Thoracic aorta (tissue), 2 donors: Measurements from ENCODE around the gene NID1. TPM values are rescaled to one million over a fixed set of nuclear protein-coding genes. Genes with fewer than 3 reads are reported as not detected.
A peak's percentile ranks its signal among the peaks of the same experiment; 100 is the strongest.
"Not testable (repeated sequence)": the region's sequence is repeated elsewhere in the genome, so short reads cannot be mapped to it uniquely, and the experiment has no call there.

ENCODE experiments used
- ATAC-seq: fragments of 150-250 bp; one replicate; pipeline ENCODE4 v1.8.0; 2017; ENCODE audit warnings: low read depth; ENCODE audit not compliant: insufficient number of reproducible peaks, low FRiP score
- DNase-seq: peaks from one replicate; pipeline ENCODE4 v3.0.0-alpha.2; 2020; ENCODE audit warnings: low spot score
- H3K27ac ChIP-seq, 2 donors: fragments of 200-600 bp; sonication (generic); 1 replicate in 1 of 2; 2 replicates in 1 of 2; pipeline ENCODE4 v1.5.1; 2016; ENCODE audit warnings: mild to moderate bottlenecking in 2 of 2, moderate library complexity in 2 of 2
- H3K27me3 ChIP-seq: fragments of 200-600 bp; sonication (generic); replicated peaks from 2 replicates; pipeline ENCODE4 v1.6.0; 2016; ENCODE audit warnings: mild to moderate bottlenecking; ENCODE audit not compliant: insufficient read depth
- H3K36me3 ChIP-seq: fragments of 200-600 bp; sonication (generic); one replicate; pipeline ENCODE4 v1.5.1; 2016
- H3K4me1 ChIP-seq, 2 donors: fragments of 200-600 bp; sonication (generic); 1 replicate in 1 of 2; 2 replicates in 1 of 2; pipeline versions ENCODE4 v1.5.1 to v1.6.0; 2016; ENCODE audit warnings: low read depth in 2 of 2, mild to moderate bottlenecking in 1 of 2; ENCODE audit not compliant: control insufficient read depth in 1 of 2
- H3K4me3 ChIP-seq: fragments of 200-600 bp; sonication (generic); 2 replicates; pipeline ENCODE4 v1.5.1; 2016; ENCODE audit warnings: mild to moderate bottlenecking
- H3K9me3 ChIP-seq: fragments of 200-600 bp; sonication (generic); 2 replicates; pipeline ENCODE4 v1.5.1; 2016
- CTCF ChIP-seq: fragments of 200-600 bp; sonication (generic); IDR thresholded peaks from one replicate; pipeline ENCODE4 v1.5.1; 2019; ENCODE audit warnings: antibody characterized with exemption
- total RNA-seq, 2 donors: library from RNA; depleted of rRNA; stranded (reverse); fragments of >200 nt; gene quantifications; one replicate each; pipeline versions ENCODE4 v1.1.0 to v1.2.3, GENCODE V29; 2016

The NID1 gene
- total RNA-seq, 2 donors from 2014 or later: 82.4 to 95.5 TPM

GRCh38 chr1:235971571-235972310, 93.1 kb downstream of the NID1 start:
- TF ChIP-seq CTCF: peak; percentile 82
- H3K27me3 ChIP-seq: no peaks in the 10 kb centered on the region
- DNase-seq (peak; percentile 79), ATAC-seq (peak; percentile 93)
- peak overlapping the region; percentile 67 for H3K4me3 ChIP-seq
- peaks cover 9 to 15% of the 10 kb centered on the region in 2 donors for H3K4me1 ChIP-seq
- H3K36me3 ChIP-seq: peaks cover under 1% of the 10 kb centered on the region
- H3K27ac ChIP-seq: peak overlapping the region; percentile 86 to 94
- H3K9me3 ChIP-seq: no peaks in the 10 kb centered on the region

DNA sequence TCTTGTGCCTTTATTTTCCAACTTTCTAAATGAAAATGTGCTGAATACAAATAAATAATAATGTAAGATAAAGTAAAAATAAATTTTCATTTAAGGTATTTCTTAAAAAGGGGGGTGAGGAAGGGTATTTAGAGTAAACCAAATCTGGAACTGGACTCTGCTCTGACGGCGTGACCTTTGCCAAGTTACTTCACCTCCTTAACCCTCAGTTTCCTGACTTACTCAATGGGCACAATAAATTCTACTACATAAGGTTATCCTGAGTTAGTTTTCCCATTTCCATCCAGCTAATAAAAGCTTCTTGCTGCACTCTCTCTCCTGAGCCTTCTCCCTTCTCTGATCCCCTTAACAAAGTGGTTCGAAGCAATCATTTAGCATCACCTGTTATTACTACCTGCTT, 93.9 kb downstream of the NID1 start:
- no peak for TF ChIP-seq CTCF
- no peak for DNase-seq
- no peak for ATAC-seq
- Histone ChIP-seq H3K4me3 (peak overlapping the region; percentile 67), H3K36me3 (no peaks in the 10 kb centered on the region), H3K4me1 (peaks cover 9 to 15% of the 10 kb centered on the region in 2 donors), H3K27ac (peak overlapping the region; percentile 86 to 94), H3K9me3 (no peaks in the 10 kb centered on the region), H3K27me3 (no peaks in the 10 kb centered on the region)

DNA sequence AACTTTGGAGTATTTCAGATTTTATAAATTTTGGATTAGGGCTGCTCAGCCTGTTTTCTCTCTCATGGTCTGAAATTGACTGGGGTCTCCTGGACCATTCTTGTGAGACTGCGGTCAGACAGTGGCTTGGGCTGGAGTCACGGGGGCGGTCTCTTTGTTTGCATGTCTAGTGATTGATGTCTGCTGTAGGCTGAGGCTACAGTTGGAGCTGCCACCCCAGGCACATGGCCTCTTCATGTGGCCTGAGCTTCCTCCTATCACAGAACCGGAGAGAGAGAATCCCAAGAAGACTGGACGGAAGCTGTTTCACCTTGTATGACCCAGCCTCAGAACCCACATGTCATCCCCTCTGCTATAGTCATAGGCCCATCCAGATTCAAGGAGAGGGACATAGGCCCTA, 96.1 kb downstream of the NID1 start:
- peaks cover 9 to 15% of the 10 kb centered on the region in 2 donors for H3K4me1 ChIP-seq
- H3K4me3 ChIP-seq: no peak overlapping the region
- H3K36me3 ChIP-seq: no peaks in the 10 kb centered on the region
- H3K27ac ChIP-seq: no peak overlapping the region
- H3K9me3 ChIP-seq: no peaks in the 10 kb centered on the region
- DNase-seq (no peak), ATAC-seq (no peak)
- no peak for TF ChIP-seq CTCF
- H3K27me3 ChIP-seq: no peaks in the 10 kb centered on the region

DNA sequence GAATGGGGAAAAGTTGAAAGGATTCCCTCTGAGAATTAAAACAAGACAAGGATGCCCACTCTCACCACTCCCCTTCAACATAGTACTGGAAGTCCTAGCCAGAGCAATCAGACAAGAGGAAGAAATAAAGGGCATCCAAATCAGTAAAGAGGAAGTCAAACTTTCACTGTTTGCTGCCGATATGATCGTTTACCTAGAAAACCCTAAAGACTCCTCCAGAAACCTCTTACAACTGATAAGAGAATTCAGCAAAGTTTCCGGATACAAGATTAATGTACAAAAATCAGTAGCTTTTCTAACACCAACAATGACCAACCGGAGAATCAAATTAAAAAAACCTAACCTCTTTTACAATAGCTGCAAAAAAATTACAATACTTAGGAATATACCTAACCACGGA, 98.8 kb downstream of the NID1 start:
- H3K4me3 ChIP-seq, H3K27ac ChIP-seq, DNase-seq, ATAC-seq, H3K27me3 ChIP-seq, H3K9me3 ChIP-seq, H3K36me3 ChIP-seq, H3K4me1 ChIP-seq: not testable (repeated sequence)

GRCh38 chr1:235960809-235961208, 104.1 kb downstream of the NID1 start:
- Histone ChIP-seq H3K4me3 (no peak overlapping the region), H3K27me3 (no peaks in the 10 kb centered on the region), H3K27ac (no peak overlapping the region), H3K36me3 (no peaks in the 10 kb centered on the region), H3K9me3 (no peaks in the 10 kb centered on the region), H3K4me1 (no peaks in the 10 kb centered on the region)
- no peak for TF ChIP-seq CTCF
- DNase-seq (no peak), ATAC-seq (no peak)

DNA sequence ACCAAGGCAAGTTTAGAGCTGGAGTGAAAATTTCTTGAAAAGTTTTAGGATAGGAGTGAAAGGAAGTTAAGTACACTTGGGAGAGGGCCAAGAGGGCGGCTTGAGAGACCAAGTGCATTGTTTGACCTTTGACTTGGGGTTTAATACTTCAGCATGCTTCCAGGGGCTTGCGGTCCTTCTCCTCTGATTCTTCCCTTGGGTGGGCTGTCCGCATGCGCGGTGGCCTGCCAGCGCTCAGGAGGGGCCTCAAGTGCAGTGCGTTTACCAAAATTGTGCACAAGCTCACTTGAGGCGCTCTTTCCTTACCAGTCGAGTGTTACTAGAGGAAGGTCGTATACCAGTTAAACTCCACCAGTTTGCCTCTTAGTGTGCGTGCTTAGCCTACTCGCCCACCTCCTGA, 106.9 kb downstream of the NID1 start:
- H3K9me3 ChIP-seq: no peaks in the 10 kb centered on the region
- H3K27ac ChIP-seq: no peak overlapping the region
- no peaks in the 10 kb centered on the region for H3K36me3 ChIP-seq
- H3K4me1 ChIP-seq: peaks cover 0 to 6% of the 10 kb centered on the region in 2 donors
- no peaks in the 10 kb centered on the region for H3K27me3 ChIP-seq
- no peak for TF ChIP-seq CTCF
- no peak overlapping the region for H3K4me3 ChIP-seq
- ATAC-seq: no peak
- no peak for DNase-seq
